Right lobe of liver (tissue), 6 donors: ENCODE results near the gene EFHC2. TPM values are rescaled to one million over a fixed set of nuclear protein-coding genes. Genes with fewer than 3 reads are reported as not detected.

Experiments
- ATAC-seq, 4 donors: fragments of 200-7000 bp; cut with Tn5 transposase; one replicate each; pipeline ENCODE4 v1.9.1; 2020; ENCODE audit warnings: mild to moderate bottlenecking in 4 of 4, moderate library complexity in 4 of 4
- DNase-seq, 3 donors: peaks; one replicate each; pipeline ENCODE4 v3.0.0-alpha.2; 2020
- H3K27ac ChIP-seq, 3 donors: fragments of 200-600 bp; one replicate each; pipeline ENCODE4 v1.8.0; 2022
- H3K27me3 ChIP-seq, 2 donors: fragments of 200-600 bp; one replicate each; pipeline ENCODE4 v1.8.0; 2022
- H3K36me3 ChIP-seq, 4 donors: fragments of 200-600 bp; sonication (generic) in 1 of 4; one replicate each; pipeline versions ENCODE4 v1.5.1 to v1.8.0; 2017 to 2022; ENCODE audit warnings: control low read depth in 1 of 4
- H3K4me1 ChIP-seq, 4 donors: fragments of 200-600 bp; sonication (generic) in 1 of 4; one replicate each; pipeline versions ENCODE4 v1.5.1 to v1.8.0; 2017 to 2022; ENCODE audit warnings: control low read depth in 1 of 4
- H3K4me3 ChIP-seq, 3 donors: fragments of 200-600 bp; one replicate each; pipeline ENCODE4 v1.8.0; 2022
- H3K9me3 ChIP-seq, 4 donors: fragments of 200-600 bp; sonication (generic) in 1 of 4; one replicate each; pipeline versions ENCODE4 v1.5.1 to v1.8.0; 2017 to 2022; ENCODE audit warnings: control low read depth in 1 of 4
- CTCF ChIP-seq, 4 donors: fragments of 200-600 bp in 3 of 4; fragments of 450-650 bp in 1 of 4; IDR thresholded peaks; one replicate each; pipeline versions ENCODE4 v1.5.1 to v1.8.0; 2016 to 2022; ENCODE audit warnings: antibody characterized with exemption in 4 of 4, mild to moderate bottlenecking in 2 of 4
- POLR2A ChIP-seq: fragments of 450-650 bp; IDR thresholded peaks from one replicate; pipeline ENCODE4 v1.6.1; 2017; ENCODE audit warnings: antibody characterized with exemption, mild to moderate bottlenecking
- WGBS: methylation state at CpG from one replicate; pipeline ENCODE4 v1.1.6; 2018; ENCODE audit warnings: low coverage, low lambda C conversion rate; ENCODE audit not compliant: insufficient coverage; ENCODE audit errors: missing lambda C conversion rate; 5-methylcytosine and 5-hydroxymethylcytosine counted together
- intact Hi-C, 2 donors: fragments of 100-400 bp; cut with DNase I; formaldehyde crosslinking; loops; one replicate each; pipeline versions ENCODE4 v1.11.2 to v1.14.1; 2022
- total RNA-seq, 6 experiments: library from RNA; depleted of rRNA in 2 of 6; stranded (reverse); fragments of >200 nt in 2 of 6; fragmentation: NEBNext Ultra II Directional in 3 of 6; extraction: Animal tissue kit (Norgen Biotek cat#: 25700) in 3 of 6; gene quantifications; one replicate each; pipeline versions ENCODE4 v1.1.0 to v1.2.4, GENCODE V29; 2016 to 2023
- donor health status: DM: no; HTN: yes; CAD: no.
- donor health status: DM: no; HTN: no; CAD: no.
- donor health status: DM: no; HTN: no; CAD: no.
- donor health status: DM: no; HTN: yes; CAD: no.
- donor health status: DM: no; HTN: yes; CAD: no.

The EFHC2 gene
- total RNA-seq, 6 experiments from 2014 or later, result 0.13 TPM; not detected in 5

- no peaks in the 10 kb centered on the region for H3K9me3 ChIP-seq
- H3K36me3 ChIP-seq, result no peaks in the 10 kb centered on the region
- no peak for DNase-seq
- no peak for ATAC-seq
- H3K4me3 ChIP-seq, result no peak overlapping the region
- no peaks in the 10 kb centered on the region for H3K27me3 ChIP-seq
- intact Hi-C loops, result no loop called here
- no peak overlapping the region for H3K27ac ChIP-seq
- H3K4me1 ChIP-seq, result no peaks in the 10 kb centered on the region
- TF ChIP-seq CTCF (IDR thresholded peaks at IDR 0.05) (no peak), POLR2A (no peak)
- WGBS, result 52% methylated on average over 8 of the region's 8 CpGs
Observed at GRCh38 chrX:44144177-44144945, 199.1 kb downstream of the EFHC2 start.

- no peak for DNase-seq
- Histone ChIP-seq H3K4me1 (no peaks in the 10 kb centered on the region), H3K9me3 (no peaks in the 10 kb centered on the region), H3K27me3 (no peaks in the 10 kb centered on the region), H3K4me3 (no peak overlapping the region), H3K27ac (no peak overlapping the region), H3K36me3 (no peaks in the 10 kb centered on the region)
- WGBS, result 88% methylated on average over 2 of the region's 3 CpGs
- ATAC-seq, result no peak
- intact Hi-C loops, result no loop called here
- TF ChIP-seq POLR2A, result no peak
Observed at GRCh38 chrX:44143061-44143602, 200.3 kb downstream of the EFHC2 start.

DNA sequence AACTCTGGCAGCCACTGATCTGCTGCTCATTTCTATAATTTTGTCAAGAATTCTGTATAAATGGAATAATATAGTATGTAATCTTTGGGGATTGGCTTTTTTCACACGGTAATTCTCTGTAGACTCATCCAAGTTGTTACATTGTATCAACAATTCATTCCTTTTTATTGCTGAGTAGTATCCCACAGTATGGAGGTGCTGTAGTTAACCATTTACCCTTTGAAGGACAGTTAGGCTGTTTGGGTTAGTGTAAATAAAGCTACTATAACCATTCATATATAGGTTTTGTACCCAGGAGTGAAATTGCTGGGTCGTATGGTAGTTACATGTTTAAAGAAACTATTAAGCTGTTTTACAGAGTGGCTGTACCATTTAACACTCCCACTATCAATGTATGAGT is 213.3 kb downstream of the EFHC2 start:
- ATAC-seq, result no peak

GRCh38 chrX:44113337-44113736 is 230.1 kb downstream of the EFHC2 start:
- Histone ChIP-seq H3K4me1 (no peaks in the 10 kb centered on the region), H3K4me3 (no peak overlapping the region), H3K36me3 (no peaks in the 10 kb centered on the region), H3K9me3 (no peaks in the 10 kb centered on the region), H3K27ac (no peak overlapping the region), H3K27me3 (no peaks in the 10 kb centered on the region)
- DNase-seq, result no peak
- intact Hi-C loops, result no loop called here
- WGBS, result 79% methylated on average over 2 of the region's 2 CpGs
- no peak for ATAC-seq
- no peak for TF ChIP-seq CTCF (IDR thresholded peaks at IDR 0.05)
- no peak for TF ChIP-seq POLR2A

More for the DNA sequence above, 213.3 kb downstream of the EFHC2 start:
- DNase-seq, result no peak
- 58% methylated on average over 2 of the region's 2 CpGs for WGBS
- Histone ChIP-seq H3K9me3 (no peaks in the 10 kb centered on the region), H3K36me3 (no peaks in the 10 kb centered on the region), H3K4me3 (no peak overlapping the region), H3K27me3 (peaks cover 0 to 9% of the 10 kb centered on the region in 2 donors), H3K4me1 (no peaks in the 10 kb centered on the region), H3K27ac (no peak overlapping the region)
- no peak for TF ChIP-seq CTCF (IDR thresholded peaks at IDR 0.05)
- TF ChIP-seq POLR2A, result no peak
- intact Hi-C loops, result no loop called here

DNA sequence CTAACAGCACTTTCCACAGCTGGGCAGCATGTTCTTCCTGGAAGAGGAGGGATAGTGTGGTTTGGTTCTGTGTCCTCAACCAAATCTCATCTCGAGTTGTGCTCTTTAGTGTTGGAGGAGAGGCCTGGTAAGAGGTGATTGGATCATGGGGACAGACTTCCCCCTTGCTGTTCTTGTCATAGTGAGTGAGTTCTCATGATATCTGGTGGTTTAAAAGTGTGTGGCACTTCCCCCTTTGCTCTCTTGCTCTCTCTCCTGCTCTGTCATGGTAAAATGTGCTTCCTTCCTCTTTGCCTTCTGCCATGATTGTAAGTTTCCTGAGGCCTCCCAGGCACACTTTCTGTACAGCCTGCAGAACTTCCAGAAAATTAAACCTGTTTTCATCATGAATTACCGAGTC is 236.6 kb downstream of the EFHC2 start:
- intact Hi-C loops, result no loop called here
- 25% methylated on average over 2 of the region's 2 CpGs for WGBS

More for the DNA sequence above, 236.6 kb downstream of the EFHC2 start:
- no peak for DNase-seq
- Histone ChIP-seq H3K27ac (no peak overlapping the region), H3K4me3 (no peak overlapping the region), H3K27me3 (no peaks in the 10 kb centered on the region), H3K4me1 (no peaks in the 10 kb centered on the region), H3K36me3 (no peaks in the 10 kb centered on the region), H3K9me3 (no peaks in the 10 kb centered on the region)
- no peak for TF ChIP-seq POLR2A
- no peak for TF ChIP-seq CTCF (IDR thresholded peaks at IDR 0.05)
- no peak for ATAC-seq
